Stomach smooth muscle (tissue), 2 donors: ENCODE results near the gene MYO5B.

ENCODE experiments used
- H3K27ac ChIP-seq: one replicate; pipeline ENCODE4 v1.7.0; 2013; ENCODE audit warnings: mild to moderate bottlenecking, low read length, inconsistent platforms
- H3K27me3 ChIP-seq, 2 donors: one replicate each; pipeline ENCODE4 v1.7.0; 2013; ENCODE audit warnings: low read length in 2 of 2; ENCODE audit not compliant: insufficient read depth in 2 of 2, control insufficient read depth in 1 of 2
- H3K36me3 ChIP-seq, 2 donors: one replicate each; pipeline ENCODE4 v1.7.0; 2013; ENCODE audit warnings: low read length in 2 of 2; ENCODE audit not compliant: control insufficient read depth in 2 of 2, insufficient read depth in 2 of 2
- H3K4me1 ChIP-seq: one replicate; pipeline ENCODE4 v1.7.0; 2013; ENCODE audit warnings: low read length; ENCODE audit not compliant: control insufficient read depth, insufficient read depth
- H3K4me3 ChIP-seq, 2 donors: one replicate each; pipeline ENCODE4 v1.7.0; 2013; ENCODE audit warnings: low read length in 2 of 2
- H3K9ac ChIP-seq, 2 donors: one replicate each; pipeline ENCODE4 v1.7.0; 2013; ENCODE audit warnings: low read length in 2 of 2, mild to moderate bottlenecking in 1 of 2
- H3K9me3 ChIP-seq, 2 donors: one replicate each; pipeline ENCODE4 v1.7.0; 2013; ENCODE audit warnings: low read length in 2 of 2; ENCODE audit not compliant: control insufficient read depth in 2 of 2
- donor health status: healthy.
- donor health status: Pancreatic carcinoma.

Gene MYO5B

DNA sequence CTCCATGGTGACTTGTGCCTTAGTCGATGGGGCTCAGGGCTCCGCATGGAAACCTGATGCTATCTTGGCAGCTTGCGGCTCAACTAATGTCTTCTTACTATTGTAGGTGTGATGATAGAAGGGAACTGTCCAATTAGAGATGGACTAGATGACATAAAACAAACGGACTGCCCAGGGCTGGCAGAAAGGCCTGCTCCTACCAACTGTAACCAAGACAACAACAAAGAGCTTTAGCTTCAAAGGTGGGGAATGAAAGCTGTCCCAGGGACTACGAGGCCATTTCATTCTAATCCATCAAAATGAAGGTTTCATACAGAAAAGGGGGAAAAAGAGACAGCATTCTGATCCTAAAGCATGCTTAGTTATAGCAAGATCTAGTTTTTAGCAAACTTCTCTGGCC lies 194.7 kb downstream of the MYO5B start:
- Histone ChIP-seq H3K9ac (no peak overlapping the region), H3K36me3 (no peaks in the 10 kb centered on the region), H3K27ac (no peak overlapping the region), H3K9me3 (peaks cover 0 to 3% of the 10 kb centered on the region in 2 donors), H3K4me3 (no peak overlapping the region), H3K4me1 (no peaks in the 10 kb centered on the region), H3K27me3 (peaks cover 0 to 8% of the 10 kb centered on the region in 2 donors)

DNA sequence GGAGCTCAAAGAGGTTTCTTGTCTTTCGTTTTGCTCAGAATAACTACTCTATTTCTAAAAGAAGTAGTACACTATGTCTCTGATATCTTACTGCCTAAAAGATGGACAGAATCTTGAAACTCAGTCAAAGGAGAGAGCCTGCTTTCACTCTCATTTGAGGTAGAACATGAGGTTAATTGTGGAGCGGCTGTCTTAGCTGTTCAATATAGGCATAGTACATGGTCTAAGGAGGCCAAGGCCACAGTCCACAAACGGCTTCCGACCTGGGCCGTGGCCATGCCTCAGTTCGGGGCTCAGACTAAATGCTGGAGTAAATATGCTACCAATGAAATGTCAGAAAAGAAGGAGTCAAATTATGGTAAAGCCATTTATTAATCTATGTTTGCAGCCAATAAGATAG lies 195.8 kb downstream of the MYO5B start:
- H3K36me3 ChIP-seq, result no peaks in the 10 kb centered on the region
- no peak overlapping the region for H3K4me3 ChIP-seq
- no peaks in the 10 kb centered on the region for H3K4me1 ChIP-seq
- H3K27me3 ChIP-seq, result peaks cover 0 to 8% of the 10 kb centered on the region in 2 donors
- H3K27ac ChIP-seq, result no peak overlapping the region
- no peak overlapping the region for H3K9ac ChIP-seq
- H3K9me3 ChIP-seq, result peaks cover 0 to 3% of the 10 kb centered on the region in 2 donors

GRCh38 chr18:49997558-49997957 lies 197.4 kb downstream of the MYO5B start:
- H3K27ac ChIP-seq, result no peak overlapping the region
- H3K9ac ChIP-seq, result no peak overlapping the region
- H3K4me3 ChIP-seq, result no peak overlapping the region
- H3K4me1 ChIP-seq, result no peaks in the 10 kb centered on the region
- H3K36me3 ChIP-seq, result no peaks in the 10 kb centered on the region
- H3K27me3 ChIP-seq, result peaks cover 0 to 8% of the 10 kb centered on the region in 2 donors
- peaks cover 0 to 3% of the 10 kb centered on the region in 2 donors for H3K9me3 ChIP-seq

GRCh38 chr18:49994410-49994809 lies 200.5 kb downstream of the MYO5B start:
- no peaks in the 10 kb centered on the region for H3K36me3 ChIP-seq
- H3K4me3 ChIP-seq, result no peak overlapping the region
- no peak overlapping the region for H3K27ac ChIP-seq
- H3K27me3 ChIP-seq, result no peaks in the 10 kb centered on the region
- no peaks in the 10 kb centered on the region for H3K9me3 ChIP-seq
- H3K4me1 ChIP-seq, result no peaks in the 10 kb centered on the region
- no peak overlapping the region for H3K9ac ChIP-seq

GRCh38 chr18:49993299-49993698 lies 201.6 kb downstream of the MYO5B start:
- Histone ChIP-seq H3K27me3 (no peaks in the 10 kb centered on the region), H3K27ac (no peak overlapping the region), H3K36me3 (no peaks in the 10 kb centered on the region), H3K9ac (no peak overlapping the region), H3K9me3 (no peaks in the 10 kb centered on the region), H3K4me1 (peaks cover 2% of the 10 kb centered on the region), H3K4me3 (no peak overlapping the region)

GRCh38 chr18:49988733-49989132 lies 206.2 kb downstream of the MYO5B start:
- Histone ChIP-seq H3K9ac (no peak overlapping the region), H3K27me3 (no peaks in the 10 kb centered on the region), H3K4me3 (no peak overlapping the region), H3K27ac (no peak overlapping the region), H3K9me3 (no peaks in the 10 kb centered on the region), H3K4me1 (peaks cover 2% of the 10 kb centered on the region), H3K36me3 (no peaks in the 10 kb centered on the region)

DNA sequence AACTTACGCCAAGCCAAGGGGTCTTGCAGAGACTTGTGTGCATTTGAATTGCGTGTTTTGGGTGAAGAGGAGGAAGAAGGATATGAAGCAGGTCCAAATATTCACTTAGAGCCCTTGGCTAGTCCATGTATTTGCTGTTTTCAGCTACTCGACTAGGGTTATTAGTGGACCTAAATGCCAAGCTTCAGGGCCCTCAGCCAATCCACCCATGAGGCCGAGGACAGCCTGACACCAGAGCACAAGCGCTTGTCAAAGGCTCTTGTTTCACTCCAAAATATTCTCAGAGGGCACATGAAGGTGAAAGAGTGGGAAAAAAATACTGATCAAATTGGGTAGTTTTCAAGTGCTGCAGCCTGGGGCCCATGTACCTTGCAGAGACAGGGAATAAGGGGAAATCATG lies 206.8 kb downstream of the MYO5B start:
- peaks cover 2% of the 10 kb centered on the region for H3K4me1 ChIP-seq
- no peaks in the 10 kb centered on the region for H3K36me3 ChIP-seq
- no peaks in the 10 kb centered on the region for H3K9me3 ChIP-seq
- H3K27me3 ChIP-seq, result no peaks in the 10 kb centered on the region
- no peak overlapping the region for H3K4me3 ChIP-seq
- no peak overlapping the region for H3K27ac ChIP-seq
- no peak overlapping the region for H3K9ac ChIP-seq

GRCh38 chr18:49985236-49985635 lies 209.7 kb downstream of the MYO5B start:
- H3K4me1 ChIP-seq, result peaks cover 2% of the 10 kb centered on the region
- no peak overlapping the region for H3K4me3 ChIP-seq
- no peaks in the 10 kb centered on the region for H3K36me3 ChIP-seq
- no peak overlapping the region for H3K9ac ChIP-seq
- H3K27ac ChIP-seq, result no peak overlapping the region
- peaks cover 0 to 2% of the 10 kb centered on the region in 2 donors for H3K27me3 ChIP-seq
- H3K9me3 ChIP-seq, result no peaks in the 10 kb centered on the region

- Histone ChIP-seq H3K27me3 (peaks cover 0 to 2% of the 10 kb centered on the region in 2 donors), H3K9ac (no peak overlapping the region), H3K4me3 (no peak overlapping the region), H3K27ac (no peak overlapping the region), H3K36me3 (no peaks in the 10 kb centered on the region), H3K4me1 (no peaks in the 10 kb centered on the region), H3K9me3 (no peaks in the 10 kb centered on the region)
Measured at GRCh38 chr18:49980896-49981295, 214.1 kb downstream of the MYO5B start.

- Histone ChIP-seq H3K27me3 (peaks cover 0 to 2% of the 10 kb centered on the region in 2 donors), H3K9ac (no peak overlapping the region), H3K36me3 (no peaks in the 10 kb centered on the region), H3K9me3 (no peaks in the 10 kb centered on the region), H3K4me3 (no peak overlapping the region), H3K27ac (no peak overlapping the region), H3K4me1 (no peaks in the 10 kb centered on the region)
Measured at GRCh38 chr18:49976795-49977560, 218.0 kb downstream of the MYO5B start.

- no peaks in the 10 kb centered on the region for H3K9me3 ChIP-seq
- peaks cover 0 to 2% of the 10 kb centered on the region in 2 donors for H3K27me3 ChIP-seq
- H3K4me1 ChIP-seq, result no peaks in the 10 kb centered on the region
- no peak overlapping the region for H3K9ac ChIP-seq
- no peaks in the 10 kb centered on the region for H3K36me3 ChIP-seq
- H3K4me3 ChIP-seq, result no peak overlapping the region
- H3K27ac ChIP-seq, result no peak overlapping the region
Measured at GRCh38 chr18:49976001-49976400, 218.9 kb downstream of the MYO5B start.
